ENCODE measurements around the gene FUT8. TPM values are rescaled to one million over a fixed set of nuclear protein-coding genes. Genes with fewer than 3 reads are reported as not detected.
A peak's percentile ranks its signal among the peaks of the same experiment; 100 is the strongest.

The FUT8 gene
- total RNA-seq, 2 experiments from 2014 or later, result 70.9 to 79.2 TPM

GRCh38 chr14:65792208-65792905 lies 379.8 kb downstream of the FUT8 start:
- POLR2A ChIA-PET, result no interaction called here
- CTCF ChIA-PET, result interaction anchor here (0.7 to 0.9 kb wide), 2 partner anchors 10 to 293 kb away, joined by 3 to 4 read pairs; no protein-coding TSS in a partner anchor
- Mint-ChIP-seq H3K4me1 (no peaks in the 10 kb centered on the region), H3K9me3 (no peaks in the 10 kb centered on the region), H3K4me3 (no peak overlapping the region), H3K27ac (no peak overlapping the region), H3K36me3 (ENCODE audit: low read depth) (no peaks in the 10 kb centered on the region), H3K27me3 (peaks cover 9% of the 10 kb centered on the region)
- no peak for DNase-seq

Small RNA genes within 50 kb of the gene (microRNA-seq; reads per million reads assigned to microRNA genes)
- 7.4 reads per million, percentile 35 among the genes with 10 or more reads in this experiment for gene MIR625 (ENCODE audit: borderline microRNAs expressed, borderline replicate concordance)

All from activated CD4-positive, alpha-beta T cell treated with anti-CD3 and anti-CD28 coated beads, Interleukin-2, amount 10 ng/mL, durations not matched to agents 7 days and 5 days (primary cell).